ENCODE measurements around the gene TSPO2.

The TSPO2 gene

GRCh38 chr6:41027799-41028560, 14.3 kb upstream of the TSPO2 start:
- peak; percentile 42 for DNase-seq

DNA sequence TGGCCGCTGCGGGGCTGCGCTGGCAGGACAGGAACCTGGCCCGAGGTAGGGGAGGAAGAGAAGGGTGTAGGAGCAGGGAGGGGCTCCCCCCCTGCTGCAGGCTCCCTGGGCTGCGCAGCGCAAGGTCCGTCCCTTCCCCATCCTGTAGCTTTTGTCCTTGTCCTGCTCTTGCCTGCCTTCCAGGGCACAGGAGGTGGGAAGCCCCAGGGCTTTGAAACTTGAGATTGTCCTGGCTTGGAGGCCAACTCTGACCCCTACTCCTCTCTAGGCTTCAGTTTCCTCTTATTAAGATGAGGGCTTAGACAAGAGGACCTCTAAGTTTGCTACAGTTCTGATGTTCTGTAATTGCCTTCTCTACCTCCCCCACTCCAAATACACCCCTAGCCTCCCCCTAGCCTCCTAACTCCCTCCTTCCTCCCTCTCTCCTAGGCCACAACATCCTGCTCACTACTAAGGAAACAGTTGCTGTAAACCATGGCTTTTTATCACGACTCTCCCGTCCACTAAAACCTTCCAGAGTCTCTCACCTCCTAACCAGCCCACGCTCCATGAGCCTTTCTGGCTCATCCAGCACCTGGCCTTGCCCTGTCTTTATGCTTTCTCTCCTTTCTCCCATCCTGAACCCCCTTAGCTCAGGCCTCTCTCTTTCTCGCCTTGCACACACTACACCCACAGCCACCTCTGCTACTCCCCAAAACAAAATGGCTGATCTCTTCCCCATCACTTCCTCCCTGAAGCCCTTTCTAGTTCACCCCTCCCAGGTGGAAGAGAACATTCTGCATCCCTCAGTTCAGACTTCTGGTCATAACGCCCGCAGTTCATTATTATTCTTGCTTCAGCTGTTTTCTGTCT, 13.5 kb upstream of the TSPO2 start:
- no peak for DNase-seq

- no peak for DNase-seq
Observed at GRCh38 chr6:41032830-41033229, 9.4 kb upstream of the TSPO2 start.

- no peak for DNase-seq
Observed at GRCh38 chr6:41033776-41034175, 8.5 kb upstream of the TSPO2 start.

GRCh38 chr6:41036186-41036585, 6.1 kb upstream of the TSPO2 start:
- no peak for DNase-seq

DNA sequence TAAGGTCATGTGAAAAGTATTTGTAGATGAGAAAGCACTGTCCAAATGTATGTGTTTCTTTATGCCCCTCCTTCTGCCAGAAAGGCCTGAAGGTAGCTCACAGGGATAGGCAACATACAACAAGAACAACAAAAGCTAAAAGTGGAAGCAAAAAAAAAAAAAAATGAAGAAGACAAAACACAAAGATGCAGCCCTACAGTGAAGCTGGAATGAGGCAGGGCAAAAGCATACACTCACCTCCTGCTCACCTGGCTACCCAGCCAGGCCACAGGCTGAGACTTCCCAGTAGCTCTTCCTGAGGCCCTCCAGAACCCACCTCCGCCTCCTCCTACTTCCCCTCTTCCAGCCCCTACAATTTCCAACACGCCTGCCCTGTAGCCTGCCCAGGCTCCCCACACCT, 5.7 kb upstream of the TSPO2 start:
- no peak for DNase-seq

DNA sequence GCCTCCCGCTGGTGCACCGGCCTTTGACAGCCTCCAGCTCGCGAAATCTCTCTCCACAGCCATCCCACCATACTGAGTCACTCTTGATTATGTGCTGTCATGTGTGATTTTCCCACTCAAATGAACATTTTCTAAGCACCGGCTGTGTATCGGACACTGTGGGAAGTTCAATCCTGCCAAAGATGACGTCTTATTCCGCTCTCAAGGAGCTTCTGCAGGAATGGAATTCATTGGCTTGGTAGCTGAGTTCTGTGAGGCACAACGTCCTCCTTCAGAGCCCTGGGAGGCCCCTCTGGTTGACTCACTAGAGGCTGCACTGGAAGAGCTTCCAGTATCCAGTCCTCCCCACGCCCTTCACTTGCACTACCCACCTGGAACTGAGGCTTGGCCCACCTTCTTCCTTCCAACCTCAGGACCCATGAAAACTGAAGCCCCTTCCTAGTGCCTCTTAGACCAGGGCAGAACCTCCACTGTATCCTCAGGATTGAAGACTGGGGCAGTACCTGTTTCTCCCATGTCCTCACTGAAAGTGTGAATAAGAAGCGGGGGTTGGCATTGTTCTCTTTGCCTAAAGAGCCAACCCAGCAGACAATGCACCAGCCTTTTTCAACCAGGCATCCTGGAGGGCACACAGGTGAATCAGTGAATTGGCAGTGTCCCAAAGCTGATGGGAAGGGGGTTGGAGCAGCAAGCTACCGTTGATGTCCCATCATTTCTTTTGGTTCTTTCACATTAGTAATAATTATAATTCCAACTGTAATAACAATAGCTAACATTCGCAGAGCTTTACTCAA, 5.0 kb upstream of the TSPO2 start:
- no peak for DNase-seq

DNA sequence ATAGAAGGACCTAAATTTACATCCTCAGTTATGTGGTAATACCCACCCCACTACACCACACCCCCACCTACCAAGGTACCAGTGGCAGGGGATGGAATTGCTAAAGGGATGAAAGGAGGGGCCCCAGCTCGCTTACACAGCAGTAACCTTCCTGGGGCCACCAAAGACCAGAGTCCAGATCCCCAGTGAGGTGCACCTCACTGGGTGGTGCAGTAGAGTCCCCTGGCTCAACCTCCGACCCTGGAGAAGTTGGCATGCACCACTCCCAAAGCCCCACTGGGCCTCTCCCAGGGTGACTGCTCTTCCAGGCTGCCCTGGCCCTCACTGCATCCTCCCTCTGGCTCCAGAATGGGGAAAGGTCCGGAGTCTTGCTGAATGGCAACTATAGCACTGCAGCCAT, 4.1 kb upstream of the TSPO2 start:
- no peak for DNase-seq

DNA sequence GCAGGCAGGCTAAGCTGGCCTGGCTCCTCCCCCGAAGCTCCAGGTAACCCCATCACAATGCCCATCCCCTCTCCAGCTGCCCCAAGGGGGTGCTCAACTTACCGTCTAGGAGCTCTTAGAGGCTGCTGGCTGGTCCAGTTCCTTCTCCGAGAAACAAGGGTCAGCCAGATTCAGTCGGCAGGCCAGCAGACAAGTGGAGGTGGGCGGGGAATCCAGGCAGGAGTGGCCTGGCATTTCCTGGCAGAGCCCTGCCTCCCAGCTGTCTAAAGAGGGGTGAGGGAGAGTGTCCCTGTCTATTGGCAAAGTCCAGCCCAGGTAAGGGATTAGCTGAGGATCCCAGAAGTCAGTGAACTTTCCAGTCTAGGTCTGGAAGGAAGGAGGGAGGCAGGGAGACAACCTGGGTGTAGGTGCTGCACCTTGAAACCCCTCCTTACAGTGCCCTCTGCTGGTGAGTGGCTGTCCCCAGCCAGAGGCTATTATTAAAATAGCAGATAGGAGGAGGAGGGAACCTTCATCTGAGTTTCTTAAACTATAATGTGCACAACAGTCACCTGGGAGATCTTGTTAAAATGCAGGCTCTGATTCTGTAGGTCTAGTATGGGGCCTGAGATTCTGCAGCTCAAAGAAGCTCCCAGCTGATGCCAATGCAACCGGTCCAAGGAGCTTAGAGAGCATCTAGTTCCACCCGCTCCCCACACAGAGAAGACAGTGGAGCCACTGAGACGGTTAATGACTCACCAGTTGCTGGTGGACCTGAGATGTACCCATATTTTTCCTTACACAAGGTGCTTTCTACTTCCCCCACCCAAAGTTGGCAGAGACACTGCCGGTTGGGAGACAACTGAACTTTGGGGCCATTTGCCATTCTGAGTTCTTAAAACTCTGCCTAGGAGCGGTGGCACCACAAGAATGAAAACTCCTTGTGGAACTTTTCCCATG, 2.9 kb upstream of the TSPO2 start, which contains the start of gene UNC5CL:
UNC5CL (minus strand) TSS at position 162 of the 939 bp plus-strand sequence. CDS start 4,147 bp downstream, outside the sequence.
- DNase-seq, result no peak

DNA sequence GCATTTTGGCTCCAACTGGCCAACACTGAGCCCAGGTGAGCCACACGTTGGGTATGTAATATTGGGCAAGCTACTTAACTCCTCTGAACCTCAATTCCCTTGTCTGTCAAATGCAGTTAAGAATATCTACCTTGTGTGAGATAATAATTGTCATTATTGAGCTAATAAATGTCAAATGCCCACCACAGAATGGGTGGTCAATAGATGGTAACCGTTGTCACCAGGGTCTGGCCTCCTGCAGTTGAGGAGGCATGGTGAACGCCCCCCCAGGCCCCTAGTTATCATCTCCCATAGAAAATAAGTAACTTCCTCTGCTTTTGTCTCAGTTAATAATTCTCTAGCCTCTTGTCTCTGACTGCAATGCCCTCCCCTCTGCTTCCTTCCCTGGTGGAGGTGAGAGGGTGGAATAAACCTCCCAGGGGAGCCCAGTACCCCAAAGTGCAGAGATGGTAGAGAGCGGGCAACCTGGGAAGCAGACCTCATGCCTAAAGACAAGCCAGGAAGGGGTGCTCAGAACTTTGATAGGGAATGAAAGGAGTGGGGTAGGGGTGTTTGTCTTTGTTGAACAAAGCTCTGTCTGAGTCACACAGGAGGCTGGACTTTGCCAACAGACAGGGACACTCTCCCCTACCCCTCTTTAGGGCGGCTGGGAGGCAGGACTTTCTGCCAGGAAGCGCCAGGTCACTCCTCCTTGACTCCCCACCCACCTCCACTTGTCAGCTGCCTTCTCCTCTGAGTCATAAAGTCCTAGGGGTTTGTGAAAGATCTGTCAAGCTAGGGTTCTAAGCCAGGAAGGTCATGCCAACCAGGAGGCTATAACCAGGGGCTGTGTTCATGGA, 1.9 kb upstream of the TSPO2 start:
- DNase-seq, result no peak

DNA sequence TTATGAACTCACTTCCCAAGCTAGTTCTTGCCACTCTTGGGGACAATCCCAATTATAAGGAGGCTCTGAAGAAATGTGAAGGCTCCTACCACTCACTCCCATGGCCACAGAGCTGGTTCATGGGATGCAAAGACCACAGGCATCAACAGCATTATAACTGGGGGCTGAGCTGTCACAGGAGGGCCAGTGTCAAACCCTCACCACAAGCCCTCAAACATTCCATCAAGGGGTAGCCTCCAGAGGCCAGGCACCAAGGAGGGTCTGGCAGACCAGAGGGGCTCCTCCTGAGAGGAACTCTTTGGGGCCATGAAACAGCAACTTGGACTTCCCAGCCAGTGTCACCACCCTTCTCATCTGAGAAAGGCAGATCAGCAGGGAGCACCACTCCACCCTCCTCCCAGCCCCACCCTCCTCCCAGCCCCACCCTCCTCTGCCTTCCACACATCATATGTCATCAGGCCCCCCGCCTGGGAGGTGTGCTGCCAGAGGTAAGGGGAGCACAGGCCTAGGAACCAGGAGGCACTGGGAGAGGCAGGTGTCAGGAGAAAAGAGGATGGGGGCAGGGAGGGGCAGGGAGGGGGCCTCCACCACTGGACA, 1.2 kb upstream of the TSPO2 start:
- no peak for DNase-seq

- DNase-seq, result no peak
Observed at GRCh38 chr6:41043151-41043550, 884 bp downstream of the TSPO2 start.

GRCh38 chr6:41045664-41046063, 3.4 kb downstream of the TSPO2 start:
- no peak for DNase-seq

DNA sequence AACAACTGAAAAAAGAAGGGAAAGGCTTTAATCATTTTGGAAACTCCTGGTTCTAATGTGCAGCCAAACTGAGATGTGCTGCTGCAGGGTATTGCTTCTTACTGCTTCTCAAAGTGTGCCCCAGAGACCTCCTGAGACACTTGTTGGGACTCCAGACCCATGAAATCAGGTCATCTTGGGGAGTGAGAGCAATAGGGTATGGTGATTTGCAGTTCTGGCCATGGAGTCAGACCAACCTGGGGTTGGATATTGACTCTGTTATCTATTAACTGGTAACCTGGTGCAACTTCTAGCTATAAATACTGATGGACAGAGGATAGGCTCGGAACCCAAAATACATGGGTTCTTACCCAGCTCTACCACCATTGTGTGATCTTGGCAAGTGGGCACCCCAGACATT, 3.8 kb downstream of the TSPO2 start:
- DNase-seq, result no peak

DNA sequence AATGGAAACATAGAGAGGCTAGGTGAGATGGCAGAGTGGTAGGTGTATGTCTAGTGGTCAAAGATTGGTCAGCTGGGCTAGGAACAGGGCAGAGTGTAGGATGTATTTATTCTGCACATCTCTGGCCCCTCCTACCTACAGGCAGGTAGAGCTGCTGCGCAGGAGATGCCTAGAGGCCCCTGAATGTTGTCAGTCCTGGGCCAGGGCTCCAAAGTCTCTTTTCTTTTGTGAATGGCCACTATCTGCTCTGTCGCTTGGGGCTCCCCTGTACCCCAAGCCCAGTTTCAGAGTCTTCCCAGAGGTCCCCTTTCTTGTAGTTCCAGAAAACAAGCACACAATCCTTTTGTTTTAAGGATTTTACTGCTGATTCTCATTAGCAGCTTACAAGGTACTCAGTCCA, 5.0 kb downstream of the TSPO2 start:
- no peak for DNase-seq

- no peak for DNase-seq
Observed at GRCh38 chr6:41047745-41048732, 5.8 kb downstream of the TSPO2 start.

- no peak for DNase-seq
Observed at GRCh38 chr6:41049521-41049920, 7.3 kb downstream of the TSPO2 start.

- no peak for DNase-seq
Observed at GRCh38 chr6:41049955-41050354, 7.7 kb downstream of the TSPO2 start.

DNA sequence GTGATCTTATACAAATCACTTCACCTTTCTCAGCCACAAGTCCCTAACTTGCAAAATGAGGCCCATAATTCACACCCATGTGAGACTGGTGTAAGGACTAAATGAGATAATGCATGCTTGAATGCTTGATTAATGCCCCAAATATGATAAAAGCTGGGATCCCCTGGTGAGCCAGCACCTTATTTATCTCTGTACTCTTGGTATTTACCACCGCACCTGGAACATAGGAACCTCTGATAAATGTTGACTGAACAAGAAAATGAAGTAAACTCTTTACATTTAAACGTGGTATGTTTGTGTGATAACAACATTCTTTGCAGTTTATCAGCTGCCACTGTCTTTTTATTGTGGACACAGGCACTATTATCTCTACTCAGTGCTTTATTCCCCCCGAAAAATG, 8.3 kb downstream of the TSPO2 start:
- no peak for DNase-seq

DNA sequence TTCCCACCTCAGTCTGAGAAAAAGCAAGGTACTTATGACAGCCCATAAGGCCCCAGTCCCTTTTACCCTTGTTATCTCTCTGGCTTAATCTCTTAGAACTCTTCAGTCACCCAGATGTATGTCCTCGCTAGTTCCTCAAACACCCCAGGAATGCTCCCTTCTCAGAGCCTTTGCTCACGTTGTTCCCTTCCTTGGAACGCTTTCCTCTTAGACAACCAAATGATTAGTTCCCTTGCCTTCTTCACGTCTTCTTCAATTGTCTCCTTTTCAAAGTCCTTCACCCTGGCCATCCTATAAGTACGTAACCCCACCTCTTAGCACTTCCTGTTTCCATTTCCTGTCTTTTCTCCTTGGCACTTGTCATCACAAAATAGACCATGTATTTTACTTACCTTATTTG, 9.6 kb downstream of the TSPO2 start:
- no peak for DNase-seq
